ENCODE data around the gene CEP350. TPM values are rescaled to one million over a fixed set of nuclear protein-coding genes. Genes with fewer than 3 reads are reported as not detected.
A peak's percentile ranks its signal among the peaks of the same experiment; 100 is the strongest.

CEP350 gene
- total and polyA plus RNA-seq, 2 experiments from 2014 or later: 19.0 to 72.6 TPM

GRCh38 chr1:179968284-179968993 lies 13.8 kb downstream of the CEP350 start:
- no peak for DNase-seq (ENCODE audit: low spot score)
- H3K4me2 ChIP-seq: no peak overlapping the region

GRCh38 chr1:179968994-179969919 lies 14.6 kb downstream of the CEP350 start:
- no peak overlapping the region for H3K4me2 ChIP-seq
- H4K20me1 ChIP-seq (ENCODE audit: insufficient read depth, poor library complexity, severe bottlenecking): peaks cover 1% of the 10 kb centered on the region
- no peak for TF ChIP-seq CTCF (IDR thresholded peaks at IDR 0.05; ENCODE audit: poor library complexity)
- TF ChIP-seq EZH2 (IDR thresholded peaks at IDR 0.05; ENCODE audit: borderline replicate concordance): no peak
- no peaks in the 10 kb centered on the region for H3K27me3 ChIP-seq
- H3K4me1 ChIP-seq (ENCODE audit: insufficient read depth): no peaks in the 10 kb centered on the region
- no peak overlapping the region for H2AFZ ChIP-seq
- no peak for DNase-seq (ENCODE audit: low spot score)
- H3K9me2 ChIP-seq (replicated peaks; ENCODE audit: insufficient read depth): no peaks in the 10 kb centered on the region
- H3K36me3 ChIP-seq (replicated peaks; ENCODE audit: insufficient read depth, low read depth): no peaks in the 10 kb centered on the region
- peak overlapping the region; percentile 5 for H3K27ac ChIP-seq
- 87% methylated on average over 8 of the region's 8 CpGs for WGBS (ENCODE audit: low lambda C conversion rate, missing lambda C conversion rate)
- no peak overlapping the region for H3K4me3 ChIP-seq
- H3K9me3 ChIP-seq (ENCODE audit: low read depth): peaks cover 6% of the 10 kb centered on the region
- H3K79me2 ChIP-seq: peaks cover 100% of the 10 kb centered on the region

More at GRCh38 chr1:179968284-179968993, 13.8 kb downstream of the CEP350 start:
- H2AFZ ChIP-seq: no peak overlapping the region
- H3K27me3 ChIP-seq: no peaks in the 10 kb centered on the region
- H3K79me2 ChIP-seq: peaks cover 100% of the 10 kb centered on the region
- H3K27ac ChIP-seq: no peak overlapping the region
- TF ChIP-seq CTCF (IDR thresholded peaks at IDR 0.05; ENCODE audit: poor library complexity) (no peak), EZH2phosphoT487 (IDR thresholded peaks at IDR 0.05; ENCODE audit: low read depth, severe bottlenecking, unreplicated experiment) (no peak), EZH2 (IDR thresholded peaks at IDR 0.05; ENCODE audit: borderline replicate concordance) (no peak)
- 94% methylated on average over 4 of the region's 6 CpGs for WGBS (ENCODE audit: low lambda C conversion rate, missing lambda C conversion rate)
- peaks cover 6% of the 10 kb centered on the region for H3K9me3 ChIP-seq (ENCODE audit: low read depth)
- no peak overlapping the region for H3K4me3 ChIP-seq
- no peaks in the 10 kb centered on the region for H3K4me1 ChIP-seq (ENCODE audit: insufficient read depth)
- no peaks in the 10 kb centered on the region for H3K9me2 ChIP-seq (replicated peaks; ENCODE audit: insufficient read depth)
- no peaks in the 10 kb centered on the region for H3K36me3 ChIP-seq (replicated peaks; ENCODE audit: insufficient read depth, low read depth)
- H4K20me1 ChIP-seq (ENCODE audit: insufficient read depth, poor library complexity, severe bottlenecking): peaks cover 7% of the 10 kb centered on the region

GRCh38 chr1:179969962-179970361 lies 15.4 kb downstream of the CEP350 start:
- Histone ChIP-seq H3K4me1 (ENCODE audit: insufficient read depth) (no peaks in the 10 kb centered on the region), H3K79me2 (peaks cover 100% of the 10 kb centered on the region), H3K4me3 (no peak overlapping the region), H3K27me3 (no peaks in the 10 kb centered on the region), H3K36me3 (replicated peaks; ENCODE audit: insufficient read depth, low read depth) (no peaks in the 10 kb centered on the region), H3K9me3 (ENCODE audit: low read depth) (peaks cover 6% of the 10 kb centered on the region), H3K4me2 (no peak overlapping the region), H3K9me2 (replicated peaks; ENCODE audit: insufficient read depth) (no peaks in the 10 kb centered on the region), H3K27ac (peak overlapping the region; percentile 6), H4K20me1 (ENCODE audit: insufficient read depth, poor library complexity, severe bottlenecking) (peaks cover under 1% of the 10 kb centered on the region), H2AFZ (no peak overlapping the region)
- 77% methylated on average over 1 of the region's 1 CpG for WGBS (ENCODE audit: low lambda C conversion rate, missing lambda C conversion rate)
- TF ChIP-seq EZH2 (IDR thresholded peaks at IDR 0.05; ENCODE audit: borderline replicate concordance) (no peak), CTCF (IDR thresholded peaks at IDR 0.05; ENCODE audit: poor library complexity) (no peak), EZH2phosphoT487 (IDR thresholded peaks at IDR 0.05; ENCODE audit: low read depth, severe bottlenecking, unreplicated experiment) (no peak)
- no peak for DNase-seq (ENCODE audit: low spot score)
